GM21529 (cell line): Measurements from ENCODE around the gene REM2.
A peak's percentile ranks its signal among the peaks of the same experiment; 100 is the strongest.
"Not testable (repeated sequence)": the region's sequence is repeated elsewhere in the genome, so short reads cannot be mapped to it uniquely, and the experiment has no call there.

Experiments
- ATAC-seq: cut with Tn5 transposase; IDR thresholded peaks from one replicate; pipeline ENCODE4 v1.9.1; 2021; ENCODE audit not compliant: unreplicated experiment

REM2 gene

DNA sequence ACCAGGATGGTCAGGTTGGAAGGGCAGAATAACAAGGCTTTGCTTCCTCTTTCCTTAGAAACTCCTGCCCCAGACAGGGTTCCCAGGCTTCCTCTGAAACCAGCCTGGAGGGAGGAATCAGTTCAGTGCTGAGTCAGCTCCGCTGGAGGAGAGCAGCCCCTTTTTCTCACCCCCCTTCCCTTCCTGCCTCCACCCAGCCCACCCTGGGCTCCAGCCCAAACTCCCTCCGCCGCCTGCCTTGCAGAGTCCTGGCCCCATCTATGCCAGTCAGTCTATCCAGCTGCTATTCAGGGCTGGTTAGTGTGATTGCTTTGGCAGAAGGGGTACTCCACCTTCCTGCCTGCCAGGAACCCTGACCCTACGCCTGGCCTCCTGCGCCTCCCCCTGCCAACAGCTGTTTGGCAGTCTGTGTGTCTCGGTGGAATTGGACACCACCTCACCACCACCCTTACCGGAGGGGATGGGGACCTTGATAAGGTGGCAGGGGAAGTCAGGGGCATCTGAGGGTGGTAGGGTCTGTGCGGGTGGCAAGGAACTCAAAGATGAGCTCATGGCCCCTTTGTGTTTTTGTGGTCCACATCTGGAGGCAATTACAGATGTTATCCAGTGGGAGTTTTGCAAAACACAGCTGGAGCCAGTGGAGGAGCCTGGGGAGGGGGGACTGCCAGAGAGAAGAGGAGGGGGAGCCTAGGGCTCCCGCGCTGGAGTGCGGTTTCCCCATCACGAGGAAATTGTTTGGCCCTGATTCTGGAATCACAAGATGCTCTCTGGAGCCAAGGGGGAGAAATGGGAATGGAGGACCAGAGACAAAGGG is 34.5 kb upstream of the REM2 start:
- ATAC-seq: no peak

DNA sequence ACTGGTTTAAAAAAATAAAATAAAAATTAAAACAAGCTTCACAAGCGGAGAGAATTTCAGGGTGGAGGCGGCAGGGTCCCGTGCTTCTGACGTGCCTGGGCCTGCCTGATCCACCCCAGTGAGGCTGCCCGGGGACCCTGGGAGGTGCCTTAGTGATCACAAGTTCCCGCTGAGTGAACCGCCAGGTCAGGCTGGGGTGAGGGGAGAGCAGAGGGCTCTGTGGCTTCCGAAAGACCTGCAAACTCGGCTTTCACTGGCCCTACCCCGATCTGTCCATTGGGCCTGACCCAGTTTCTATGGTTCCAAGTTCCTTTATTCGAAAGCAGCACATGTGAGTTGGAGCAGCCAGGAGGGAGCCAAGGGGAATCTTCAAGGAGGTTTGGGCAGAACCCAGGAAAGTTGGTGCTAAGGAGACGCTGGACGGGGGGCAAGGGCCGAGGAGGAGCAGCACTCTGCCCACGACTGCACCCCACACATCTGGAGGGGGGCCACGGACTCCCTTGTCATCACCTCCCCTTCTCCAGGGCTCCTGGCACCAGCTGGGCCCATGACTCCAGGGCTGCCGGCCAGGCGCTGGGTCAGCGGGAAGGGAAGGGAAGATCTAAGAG is 33.7 kb upstream of the REM2 start:
- ATAC-seq: no peak

DNA sequence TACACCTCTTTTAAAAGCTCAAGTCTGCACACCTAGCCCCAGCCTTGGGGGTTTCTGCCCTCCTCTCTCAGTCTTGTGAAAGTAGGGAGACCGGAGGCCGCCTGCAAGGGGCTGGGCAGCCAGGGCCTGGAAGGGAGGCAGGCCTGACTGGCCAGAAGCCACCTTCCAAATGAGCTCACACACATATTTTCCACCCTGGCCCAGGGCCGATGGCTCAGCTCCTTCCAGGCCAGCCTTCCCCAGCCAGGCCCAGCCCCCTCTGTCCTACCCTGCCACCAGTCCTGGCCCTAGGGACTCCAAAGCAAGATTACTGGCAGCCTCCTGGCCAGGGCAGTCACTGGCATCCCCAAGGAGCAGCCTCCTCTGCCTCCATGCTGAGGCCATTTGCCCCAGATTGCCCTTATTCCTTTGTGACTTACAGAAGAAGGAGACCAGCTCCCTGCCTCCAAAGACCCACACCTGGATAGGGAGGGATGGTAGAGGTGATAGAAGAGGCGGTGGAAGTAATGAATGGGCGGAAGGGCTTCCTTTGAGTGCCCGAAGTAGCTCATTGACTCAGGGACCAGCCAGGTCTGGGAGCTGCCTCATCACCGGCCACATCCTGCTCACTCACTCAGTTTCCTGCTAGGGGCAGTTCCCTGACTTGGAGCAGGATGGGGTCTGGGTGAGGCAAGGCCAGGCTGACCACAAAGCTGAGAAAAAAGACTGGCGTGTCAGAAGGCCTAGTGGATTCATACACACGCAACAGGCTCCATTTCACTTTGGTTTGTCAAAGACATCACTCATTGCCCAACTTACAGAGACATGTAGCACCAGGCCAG is 31.9 kb upstream of the REM2 start:
- no peak for ATAC-seq

DNA sequence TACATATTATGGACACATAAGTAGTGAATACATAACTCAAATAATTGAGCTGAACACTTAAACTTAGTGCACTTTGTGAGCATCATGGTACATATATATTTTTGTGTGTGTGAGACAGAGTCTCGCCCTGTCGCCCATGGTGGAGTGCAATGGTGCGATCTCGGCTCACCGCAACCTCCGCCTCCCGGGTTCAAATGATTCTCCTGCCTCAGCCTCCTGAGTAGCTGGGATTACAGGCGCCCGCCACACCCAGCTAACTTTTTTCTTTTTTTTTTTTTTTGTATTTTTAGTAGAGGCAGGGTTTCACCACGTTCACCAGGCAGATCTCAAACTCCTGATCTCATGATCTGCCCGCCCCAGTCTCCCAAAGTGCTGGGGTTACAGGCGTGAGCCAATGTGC is 30.8 kb upstream of the REM2 start:
- not testable (repeated sequence) for ATAC-seq

DNA sequence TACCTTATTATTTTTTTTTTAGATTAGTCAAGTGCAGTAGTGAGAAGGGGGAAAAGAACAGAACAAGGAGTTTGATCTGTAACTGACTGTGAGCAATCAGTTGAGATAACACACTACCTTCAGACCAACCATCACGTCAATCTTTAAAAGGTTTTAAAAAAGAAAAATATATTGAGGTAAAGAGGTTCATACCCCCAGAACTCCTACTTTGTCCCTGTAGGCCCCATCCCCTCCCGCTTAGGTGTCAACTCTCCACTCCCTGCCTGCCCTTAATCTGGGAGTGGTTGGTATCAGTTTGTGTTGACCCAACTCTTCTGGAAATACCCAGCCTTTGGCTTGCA is 30.5 kb upstream of the REM2 start:
- no peak for ATAC-seq

DNA sequence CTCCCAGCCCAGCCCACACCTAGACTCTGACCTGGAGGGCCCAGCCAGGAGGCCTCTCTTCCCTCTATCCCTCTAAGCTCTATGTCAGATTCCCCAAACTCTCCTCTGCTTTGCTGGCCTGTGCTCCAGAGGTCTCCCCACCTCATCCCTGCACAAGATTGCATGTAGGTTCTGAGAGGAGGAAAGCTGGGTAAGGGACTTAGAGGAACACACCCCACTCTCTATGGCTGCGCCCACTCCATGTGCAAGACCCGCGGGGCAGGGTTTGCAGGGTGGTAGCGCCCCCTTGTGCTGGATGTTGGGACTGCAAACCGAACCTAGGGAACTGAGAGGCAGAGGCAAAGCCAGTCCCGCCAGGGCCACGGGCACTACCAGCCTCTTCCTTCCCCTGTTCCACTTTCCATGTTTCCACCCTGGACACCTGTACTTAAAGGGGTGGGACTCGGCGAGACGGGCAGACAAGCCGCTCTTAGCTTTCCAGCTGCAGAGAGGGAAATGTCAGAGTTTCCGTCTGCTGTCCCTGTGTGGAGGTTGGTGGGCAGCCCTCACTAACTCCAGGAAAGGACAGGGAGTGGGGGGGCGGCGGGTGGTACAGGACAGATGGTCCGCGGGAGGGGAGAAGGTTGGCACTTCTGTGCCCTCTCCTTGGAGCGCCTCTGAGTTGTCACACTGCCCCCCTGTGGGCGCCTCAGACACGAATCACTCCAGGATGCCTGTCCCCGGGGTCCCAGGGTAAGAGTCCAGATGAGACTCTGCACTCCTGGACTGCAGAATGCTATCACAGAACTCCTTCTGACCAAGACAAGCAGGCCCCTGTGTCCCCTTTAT is 29.9 kb upstream of the REM2 start:
- peak; percentile 82 for ATAC-seq

DNA sequence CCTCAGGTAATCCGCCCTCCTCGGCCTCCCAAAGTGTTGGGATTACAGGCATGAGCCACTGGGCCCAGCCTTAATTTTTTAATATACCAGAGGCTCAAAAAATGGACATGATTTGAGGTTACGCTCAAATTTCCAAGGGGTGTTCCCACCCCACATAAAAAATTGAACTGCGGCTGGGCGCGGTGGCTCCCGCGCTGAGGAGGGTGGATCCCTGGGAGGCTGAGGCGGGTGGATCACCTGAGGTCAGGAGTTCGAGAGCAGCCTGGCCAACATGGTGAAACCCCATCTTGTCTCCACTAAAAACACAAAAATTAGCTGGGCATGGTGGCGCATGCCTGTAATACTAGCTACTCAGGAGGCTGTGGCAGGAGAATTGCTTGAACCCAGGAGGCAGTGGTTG is 28.7 kb upstream of the REM2 start:
- ATAC-seq: not testable (repeated sequence)

DNA sequence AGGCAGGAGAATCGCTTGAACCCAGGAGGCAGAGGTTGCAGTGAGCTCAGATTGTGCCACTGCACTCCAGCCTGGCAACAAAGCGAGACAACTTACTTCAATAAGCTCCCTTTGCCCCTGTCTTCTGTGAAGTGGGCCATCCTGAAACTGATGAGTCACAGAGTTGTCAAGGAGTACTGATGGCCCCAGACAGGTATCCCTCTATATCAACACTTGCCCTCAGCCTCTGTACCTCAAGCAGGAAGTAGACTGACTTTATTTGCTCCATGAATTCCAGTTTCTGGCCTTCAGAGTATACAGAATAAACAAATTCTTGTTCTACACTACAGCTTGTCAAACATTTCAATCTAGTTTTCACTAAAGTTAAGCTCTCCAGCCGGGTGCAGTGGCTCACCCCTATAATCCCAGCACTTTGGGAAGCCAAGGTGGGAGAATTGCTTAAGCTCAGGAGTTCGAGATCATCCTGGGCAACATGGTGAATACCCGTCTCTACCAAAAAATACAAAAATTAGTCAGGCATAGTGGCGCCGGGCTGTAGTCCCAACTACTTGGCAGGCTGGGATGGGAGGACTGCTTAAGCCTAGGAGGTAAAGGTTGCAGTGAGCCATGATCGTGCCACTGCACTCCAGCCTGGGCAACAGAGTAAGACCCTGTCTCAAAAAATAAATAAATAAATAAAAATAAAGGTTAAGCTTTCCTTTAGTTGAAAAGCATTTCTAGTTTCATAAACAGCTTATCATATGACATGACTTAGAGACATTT is 27.9 kb upstream of the REM2 start:
- ATAC-seq: no peak

DNA sequence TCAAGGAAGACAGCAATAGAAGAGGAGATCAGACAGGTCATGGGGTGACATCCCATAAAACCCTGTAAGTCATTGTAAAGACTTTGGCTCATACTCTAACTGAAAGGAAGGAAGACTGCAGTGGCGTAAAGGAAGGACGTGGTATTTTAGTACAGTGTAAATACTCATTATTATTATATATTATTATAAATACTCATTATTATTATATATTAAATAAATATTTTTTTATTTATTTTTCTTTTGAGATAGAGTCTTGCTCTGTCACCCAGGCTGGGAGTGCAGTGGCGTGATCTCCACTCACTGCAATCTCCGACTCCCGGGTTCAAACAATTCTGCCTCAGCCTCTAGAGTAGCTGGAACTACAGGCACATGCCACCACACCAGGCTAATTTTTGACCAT is 26.6 kb upstream of the REM2 start:
- no peak for ATAC-seq

DNA sequence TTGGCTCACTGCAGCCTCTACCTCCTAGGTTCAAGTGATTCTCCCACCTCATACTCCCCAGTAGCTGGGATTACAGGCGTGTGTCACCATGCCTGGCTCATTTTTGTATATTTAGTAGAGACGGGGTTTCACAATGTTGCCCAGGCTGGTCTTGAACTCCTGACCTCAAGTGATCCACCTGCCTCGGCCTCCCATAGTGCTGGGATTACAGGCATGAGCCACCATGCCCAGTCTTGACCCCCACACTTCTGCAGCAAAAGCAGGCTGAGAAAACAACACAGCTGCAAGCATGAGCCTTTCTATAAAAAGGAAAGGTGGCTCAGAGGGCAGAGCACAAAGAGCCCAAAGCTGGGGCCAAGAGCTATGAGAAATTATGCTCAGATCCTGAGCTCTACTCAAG is 22.6 kb upstream of the REM2 start:
- ATAC-seq: not testable (repeated sequence)

DNA sequence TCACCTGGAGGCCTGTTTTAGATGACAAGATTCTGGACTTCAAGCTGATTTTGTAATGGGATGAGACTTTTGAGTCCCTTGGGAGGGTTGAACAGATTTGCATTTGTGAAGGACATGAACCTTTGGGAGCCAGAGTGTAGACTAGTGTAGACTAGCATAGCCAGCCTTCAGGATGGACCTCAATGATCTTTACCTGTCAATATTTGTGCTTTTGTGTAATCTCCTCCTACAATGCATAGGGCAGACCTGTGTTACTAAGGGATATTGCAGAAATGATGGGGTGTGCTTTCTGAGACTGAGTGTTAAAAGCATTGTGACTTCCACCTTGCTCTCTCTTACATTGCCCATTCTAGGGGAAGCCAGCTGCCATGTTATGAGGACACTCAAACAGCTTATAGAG is 21.4 kb upstream of the REM2 start:
- ATAC-seq: no peak

DNA sequence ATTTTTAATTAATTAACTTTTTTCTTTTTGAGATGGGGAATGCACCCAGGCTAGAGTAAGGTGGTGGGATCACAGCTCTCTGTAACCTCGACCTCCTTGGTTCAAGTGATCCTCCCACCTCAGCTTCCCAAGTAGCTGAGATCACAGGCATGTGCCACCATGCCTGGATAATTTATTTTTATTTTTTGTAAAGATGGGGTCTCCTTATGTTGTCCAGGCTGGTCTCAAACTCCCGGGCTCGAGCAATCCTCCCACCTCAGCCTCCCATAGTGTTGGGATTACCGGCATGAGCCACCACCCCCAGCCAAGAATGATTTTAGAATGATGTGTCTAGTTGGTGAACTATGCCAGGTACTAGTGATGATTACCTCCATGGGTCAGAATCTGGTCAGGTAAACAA is 18.0 kb upstream of the REM2 start:
- ATAC-seq: no peak

DNA sequence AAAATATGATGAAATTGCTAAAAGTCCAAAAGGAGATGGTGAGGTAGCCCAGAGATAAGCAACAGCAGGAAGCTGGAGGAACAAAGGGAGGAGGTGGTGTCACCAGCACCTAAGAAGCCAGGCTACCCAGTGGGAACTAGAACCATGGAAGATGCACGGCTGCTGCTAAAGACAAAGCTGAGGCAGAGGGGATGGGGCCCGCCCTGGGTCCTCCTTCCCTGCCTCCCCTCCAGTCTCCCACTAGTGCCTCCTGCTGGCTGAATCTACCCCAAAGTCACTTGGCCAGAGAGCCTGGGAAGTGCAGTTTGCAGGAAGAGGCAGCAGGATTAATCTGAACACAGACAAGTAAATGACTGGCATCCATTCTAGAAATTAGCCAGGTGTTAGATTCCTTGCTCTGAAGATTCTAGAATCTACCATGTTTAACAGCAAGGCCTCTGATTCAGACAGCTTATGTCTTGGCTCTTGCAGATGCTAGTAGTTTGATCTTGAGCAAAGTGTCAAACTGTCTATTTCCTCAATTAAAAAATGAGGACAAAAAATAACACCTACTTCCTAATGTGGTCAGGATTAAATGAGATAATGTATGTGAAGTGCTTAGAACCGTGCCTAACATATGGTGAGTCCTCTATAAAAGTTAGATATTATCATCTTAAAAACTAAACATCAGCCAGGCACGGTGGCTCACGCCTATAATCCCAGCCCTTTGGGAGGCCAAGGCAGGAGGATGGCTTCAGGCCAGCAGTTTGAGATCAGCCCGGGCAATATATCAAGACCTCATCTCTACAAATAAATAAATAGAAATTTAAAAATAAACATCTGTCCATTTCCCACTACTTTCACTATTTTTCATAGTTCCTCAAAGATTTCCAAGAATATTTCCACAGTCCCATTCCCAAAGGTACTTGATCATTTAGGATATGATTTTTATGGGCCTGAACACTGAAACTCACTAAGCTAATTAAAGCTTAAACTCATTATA is 17.3 kb upstream of the REM2 start:
- no peak for ATAC-seq

DNA sequence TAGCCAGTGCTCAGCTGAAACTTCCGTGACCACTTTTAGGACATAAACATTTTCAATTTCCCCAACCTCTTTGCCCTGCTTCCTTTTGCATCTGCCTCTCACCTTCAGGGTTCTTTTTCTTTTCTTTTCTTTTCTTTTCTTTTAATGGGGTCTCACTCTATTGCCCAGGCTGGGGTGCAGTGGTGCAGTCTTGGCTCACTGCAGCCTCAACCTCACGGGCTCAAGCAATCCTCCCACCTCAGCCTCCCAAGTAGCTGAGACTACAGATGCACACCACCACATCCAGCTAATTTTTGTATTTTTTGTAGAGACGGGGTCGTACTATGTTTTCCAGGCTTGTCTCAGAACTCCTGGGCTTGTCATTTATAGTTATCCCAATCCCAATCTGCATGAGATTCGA is 16.1 kb upstream of the REM2 start:
- ATAC-seq: no peak

DNA sequence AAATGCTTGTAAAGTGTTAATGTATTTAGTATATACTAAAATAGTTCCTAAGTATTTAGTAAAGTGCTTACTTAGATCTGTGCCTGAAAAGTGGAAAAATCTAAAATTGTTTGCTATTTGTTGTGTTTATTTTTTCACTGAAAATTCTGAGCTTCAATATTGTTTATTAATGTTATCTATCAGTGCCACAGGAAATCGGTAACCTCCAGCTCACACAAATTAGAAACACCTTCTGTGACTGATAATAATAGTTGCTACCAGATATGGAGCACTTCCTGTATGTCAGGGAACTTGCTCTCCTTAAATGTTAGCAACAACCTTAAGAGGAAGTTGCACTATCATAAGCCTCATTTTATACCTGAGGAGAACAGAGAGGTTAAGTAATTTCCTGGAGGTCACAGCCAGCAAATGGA is 12.2 kb upstream of the REM2 start:
- ATAC-seq: peak; percentile 39

DNA sequence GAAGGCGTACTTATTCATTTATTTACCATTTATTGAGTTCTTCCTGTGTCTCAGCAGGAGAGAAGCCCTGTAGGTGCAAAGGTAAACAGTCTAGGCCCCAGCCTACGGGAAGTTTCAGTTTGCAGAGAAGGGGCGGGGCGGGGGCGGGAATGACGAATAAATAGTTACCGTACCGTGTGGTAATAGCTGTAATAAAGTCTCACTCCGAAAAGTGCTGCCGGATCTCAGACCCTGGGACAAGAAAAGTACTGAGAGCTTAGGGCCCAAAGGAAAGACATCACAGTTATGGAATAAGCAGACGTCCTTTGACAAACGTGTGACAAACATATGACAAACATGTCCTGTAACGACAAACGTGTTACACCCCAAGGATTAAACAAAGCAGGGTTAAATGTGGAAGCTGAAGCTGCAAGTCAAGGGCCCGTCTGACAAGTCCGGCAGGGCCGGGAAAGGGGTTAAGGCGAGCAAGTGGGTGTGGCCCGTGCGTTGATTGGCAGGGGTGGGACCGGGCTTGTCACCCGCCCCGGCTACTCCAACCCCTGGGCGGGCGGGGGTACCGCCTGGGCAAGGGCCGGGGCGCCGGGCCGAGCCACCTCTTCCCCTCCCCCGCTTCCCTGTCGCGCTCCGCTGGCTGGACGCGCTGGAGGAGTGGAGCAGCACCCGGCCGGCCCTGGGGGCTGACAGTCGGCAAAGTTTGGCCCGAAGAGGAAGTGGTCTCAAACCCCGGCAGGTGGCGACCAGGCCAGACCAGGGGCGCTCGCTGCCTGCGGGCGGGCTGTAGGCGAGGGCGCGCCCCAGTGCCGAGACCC is 11.6 kb upstream of the REM2 start, which contains the start of gene LRP10:
Gene LRP10 (plus strand): TSS at position 517 of the 809 bp plus-strand sequence. CDS start 564 bp downstream, outside the sequence.
- peak; percentile 84 for ATAC-seq

DNA sequence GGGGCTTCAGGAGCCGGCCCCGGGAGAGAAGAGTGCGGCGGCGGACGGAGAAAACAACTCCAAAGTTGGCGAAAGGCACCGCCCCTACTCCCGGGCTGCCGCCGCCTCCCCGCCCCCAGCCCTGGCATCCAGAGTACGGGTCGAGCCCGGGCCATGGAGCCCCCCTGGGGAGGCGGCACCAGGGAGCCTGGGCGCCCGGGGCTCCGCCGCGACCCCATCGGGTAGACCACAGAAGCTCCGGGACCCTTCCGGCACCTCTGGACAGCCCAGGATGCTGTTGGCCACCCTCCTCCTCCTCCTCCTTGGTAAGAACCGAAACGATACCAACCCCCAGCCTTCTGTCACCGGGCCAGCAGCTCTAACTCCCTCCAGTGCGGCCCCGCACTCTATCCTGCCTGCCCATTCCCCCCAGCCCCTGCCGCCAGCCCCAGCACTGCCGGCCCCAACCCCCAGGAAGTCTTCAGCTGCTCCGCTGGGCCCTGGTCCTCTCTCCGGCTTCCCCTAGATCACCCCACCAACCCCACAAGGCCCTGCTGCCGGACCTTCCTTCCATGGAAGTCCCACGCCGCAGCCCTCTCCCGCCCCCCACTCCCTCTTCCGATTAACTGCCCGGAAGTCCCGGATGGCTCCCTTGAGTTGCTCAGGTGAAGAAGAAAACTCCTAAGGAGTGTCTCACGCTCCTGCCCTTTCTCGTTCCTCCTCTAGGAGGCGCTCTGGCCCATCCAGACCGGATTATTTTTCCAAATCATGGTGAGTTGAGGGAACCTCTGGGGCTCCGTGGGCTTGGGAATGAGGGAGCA is 10.8 kb upstream of the REM2 start:
- peak; percentile 18 for ATAC-seq
